AG10803 (cell line): Measurements from ENCODE around the gene GAD2.

Experiments used
- DNase-seq: peaks from one replicate; pipeline ENCODE4 v3.0.0; 2010; ENCODE audit warnings: low read depth
- H3K4me3 ChIP-seq: 2 replicates; pipeline ENCODE4 v1.5.1; 2011; ENCODE audit warnings: mild to moderate bottlenecking, low read length, control low read depth
- TF ChIP-seq, protein P1 (sequence below): conservative IDR thresholded peaks from 2 replicates; pipeline ENCODE4 v1.5.1; 2011; ENCODE audit warnings: mild to moderate bottlenecking, low read length, control low read depth, inconsistent platforms

GAD2 gene

DNA sequence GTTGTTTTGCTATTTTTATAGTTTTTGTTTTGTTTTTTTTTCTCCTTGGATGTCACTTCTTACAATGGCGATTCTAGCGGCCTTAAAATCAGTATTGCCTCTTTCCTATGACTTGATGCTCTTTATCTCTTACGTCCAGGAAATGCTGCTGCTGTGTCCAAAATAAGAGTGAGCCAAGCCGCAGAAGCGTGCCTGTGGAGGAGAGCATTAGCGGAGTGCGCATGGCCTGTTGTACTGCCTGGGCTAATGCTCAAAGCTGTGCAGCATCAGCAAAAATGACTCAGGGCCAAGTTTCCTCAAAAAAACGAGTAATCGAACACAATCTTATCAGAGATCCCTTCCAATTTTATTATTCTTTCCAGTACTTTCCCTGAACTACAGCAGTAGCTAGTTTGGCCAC, 18.5 kb upstream of the GAD2 start:
- no peak for DNase-seq
- H3K4me3 ChIP-seq: no peak overlapping the region
- TF ChIP-seq, protein P1, sequence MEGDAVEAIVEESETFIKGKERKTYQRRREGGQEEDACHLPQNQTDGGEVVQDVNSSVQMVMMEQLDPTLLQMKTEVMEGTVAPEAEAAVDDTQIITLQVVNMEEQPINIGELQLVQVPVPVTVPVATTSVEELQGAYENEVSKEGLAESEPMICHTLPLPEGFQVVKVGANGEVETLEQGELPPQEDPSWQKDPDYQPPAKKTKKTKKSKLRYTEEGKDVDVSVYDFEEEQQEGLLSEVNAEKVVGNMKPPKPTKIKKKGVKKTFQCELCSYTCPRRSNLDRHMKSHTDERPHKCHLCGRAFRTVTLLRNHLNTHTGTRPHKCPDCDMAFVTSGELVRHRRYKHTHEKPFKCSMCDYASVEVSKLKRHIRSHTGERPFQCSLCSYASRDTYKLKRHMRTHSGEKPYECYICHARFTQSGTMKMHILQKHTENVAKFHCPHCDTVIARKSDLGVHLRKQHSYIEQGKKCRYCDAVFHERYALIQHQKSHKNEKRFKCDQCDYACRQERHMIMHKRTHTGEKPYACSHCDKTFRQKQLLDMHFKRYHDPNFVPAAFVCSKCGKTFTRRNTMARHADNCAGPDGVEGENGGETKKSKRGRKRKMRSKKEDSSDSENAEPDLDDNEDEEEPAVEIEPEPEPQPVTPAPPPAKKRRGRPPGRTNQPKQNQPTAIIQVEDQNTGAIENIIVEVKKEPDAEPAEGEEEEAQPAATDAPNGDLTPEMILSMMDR: no peak

DNA sequence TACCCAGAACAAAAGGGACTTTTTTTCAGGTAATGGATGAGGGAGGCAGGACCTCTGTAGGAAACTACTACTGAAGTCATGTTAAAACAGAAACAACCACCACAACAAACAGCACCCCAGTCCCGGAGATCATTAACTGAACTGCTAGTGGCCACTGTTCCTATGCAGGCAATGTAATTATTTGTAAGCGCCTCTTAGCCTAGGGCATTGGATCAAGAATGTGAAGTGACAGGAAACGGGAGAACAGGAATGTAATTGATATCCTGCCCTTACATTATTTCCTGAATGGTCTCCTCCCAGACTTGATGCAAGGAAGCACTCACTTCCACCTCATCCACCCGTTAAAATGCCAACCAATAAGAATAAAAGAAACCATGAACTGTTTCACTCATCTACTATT, 16.7 kb upstream of the GAD2 start:
- DNase-seq: no peak
- TF ChIP-seq, protein P1: no peak
- no peak overlapping the region for H3K4me3 ChIP-seq

DNA sequence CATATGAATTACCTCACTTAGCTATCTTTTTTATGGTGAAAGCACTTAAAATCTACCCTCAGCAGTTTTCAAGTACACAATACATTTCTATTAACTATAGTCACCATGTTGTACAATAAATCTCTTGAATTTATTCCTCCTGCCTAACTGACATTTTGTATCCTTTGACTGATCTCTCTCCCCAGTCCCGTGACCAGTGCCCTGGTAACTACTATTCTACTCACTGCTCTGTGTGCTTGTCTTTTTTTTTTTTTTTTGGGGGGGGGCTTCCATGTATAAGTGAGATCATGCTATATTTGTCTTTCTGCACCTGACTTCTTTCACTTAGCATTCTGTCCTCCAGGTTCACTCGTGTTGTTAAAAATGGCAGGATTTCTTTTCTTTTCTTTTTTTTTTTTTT, 11.4 kb upstream of the GAD2 start:
- DNase-seq: no peak
- no peak overlapping the region for H3K4me3 ChIP-seq
- TF ChIP-seq, protein P1: no peak

DNA sequence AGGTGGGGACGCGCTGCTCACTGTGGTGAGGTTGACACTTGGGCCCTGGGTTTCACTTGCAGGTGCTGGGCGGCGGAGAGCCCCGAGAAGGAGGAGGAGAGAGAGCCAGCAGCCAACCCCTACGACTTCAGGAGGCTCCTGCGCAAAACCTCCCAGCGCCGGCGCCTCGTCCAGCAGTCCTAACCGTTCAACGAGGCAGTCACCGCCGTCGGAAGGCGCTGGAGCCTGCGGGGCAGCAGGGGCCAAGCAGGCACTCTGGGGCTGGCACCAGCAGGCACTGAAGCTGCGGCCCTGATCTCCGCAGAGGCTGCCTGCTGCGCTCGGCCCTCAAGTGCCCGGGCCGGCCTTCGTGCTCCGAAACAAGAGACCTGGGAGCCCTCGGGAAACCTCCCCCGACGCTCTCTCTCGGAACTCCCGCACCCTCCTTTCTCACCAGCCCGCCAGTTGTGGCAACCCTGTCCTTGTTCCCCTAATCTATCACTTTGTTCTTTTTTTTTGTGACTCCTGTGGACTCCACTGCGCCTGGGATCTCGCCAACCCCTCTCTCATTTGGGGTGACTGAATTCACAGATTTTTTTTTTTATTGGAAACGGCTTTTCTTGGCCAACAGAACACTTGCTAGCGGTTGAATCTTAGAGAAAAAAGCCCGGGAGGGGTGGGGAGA, 4.7 kb upstream of the GAD2 start:
- no peak for DNase-seq
- H3K4me3 ChIP-seq: no peak overlapping the region
- TF ChIP-seq, protein P1: no peak

DNA sequence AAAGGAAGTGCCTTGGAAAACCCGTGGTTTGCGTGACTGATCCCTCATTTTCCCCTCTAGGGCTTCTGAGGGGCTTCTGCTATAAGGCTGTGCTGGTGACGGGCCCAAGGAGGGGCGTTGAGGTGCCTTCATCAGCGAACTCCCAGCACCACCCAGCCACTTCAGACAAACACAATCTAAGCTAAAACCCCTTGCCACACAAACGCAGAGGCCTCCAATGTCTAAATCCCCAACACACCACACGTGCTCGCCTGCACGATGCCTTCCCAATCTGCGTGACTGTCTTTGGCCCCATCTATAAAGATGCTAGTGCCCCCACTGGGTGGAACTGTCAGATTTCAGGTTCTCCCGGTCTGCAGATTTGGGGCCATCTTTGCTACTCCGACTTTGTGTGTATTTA, 4.1 kb upstream of the GAD2 start:
- DNase-seq: no peak
- H3K4me3 ChIP-seq: no peak overlapping the region
- TF ChIP-seq, protein P1: no peak

DNA sequence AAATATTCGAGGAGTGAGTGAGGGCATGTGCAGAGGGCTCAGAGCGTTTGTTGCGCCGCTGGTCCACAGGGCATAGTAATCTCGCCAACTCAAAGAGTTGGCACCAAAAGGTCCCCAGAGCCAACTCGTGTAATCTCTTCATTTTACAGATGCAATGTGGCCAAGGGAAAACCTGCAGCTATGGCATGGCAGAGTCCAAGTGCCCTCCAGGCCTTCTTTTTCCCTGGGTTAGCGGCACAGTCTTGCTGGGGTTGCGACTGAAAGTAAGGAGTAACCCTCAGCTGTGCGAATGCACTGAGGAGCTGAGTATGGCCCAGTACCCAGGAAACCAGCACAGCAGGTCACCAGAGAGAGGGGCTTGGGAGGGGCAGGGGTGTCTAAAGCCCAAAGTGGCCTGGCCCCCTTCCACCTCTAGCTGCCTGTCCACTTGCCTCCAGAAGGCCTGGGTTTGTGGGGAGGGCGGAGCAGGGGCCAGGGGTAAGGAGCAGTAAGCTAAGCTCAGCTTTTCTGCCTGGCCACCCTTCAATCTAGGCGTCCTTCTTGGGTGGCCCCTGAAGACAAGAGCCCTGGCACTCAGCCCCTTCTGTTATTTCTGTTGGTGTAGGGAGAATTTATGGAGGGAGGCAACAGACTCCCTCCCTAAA, 3.3 kb upstream of the GAD2 start:
- DNase-seq: no peak
- TF ChIP-seq, protein P1: no peak
- H3K4me3 ChIP-seq: no peak overlapping the region

DNA sequence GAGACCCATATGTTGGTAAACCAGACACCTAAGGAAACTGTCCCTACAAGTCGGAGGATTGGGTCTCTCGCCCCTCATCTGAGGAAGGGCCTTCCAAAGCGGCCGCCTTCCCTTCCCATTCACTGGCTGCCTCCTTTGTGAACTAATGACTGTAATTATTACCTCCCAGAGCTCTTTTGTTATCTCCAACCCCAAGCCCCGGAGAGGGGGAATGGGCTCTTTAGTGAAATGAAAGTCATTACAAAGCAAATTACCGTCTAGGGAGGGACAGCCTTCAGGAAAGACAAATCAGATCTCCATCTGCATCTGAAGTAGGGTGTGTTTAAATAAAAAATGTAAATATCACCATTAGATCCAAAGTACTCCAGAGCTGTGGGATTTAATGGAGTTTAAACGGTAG, 2.6 kb upstream of the GAD2 start:
- no peak for DNase-seq
- no peak overlapping the region for H3K4me3 ChIP-seq
- TF ChIP-seq, protein P1: no peak
